Caco-2 (cell line): ENCODE measurements around the gene CROT. TPM values are rescaled to one million over a fixed set of nuclear protein-coding genes. Genes with fewer than 3 reads are reported as not detected.

ENCODE experiments used
- BruUV-seq: library from RNA; stranded (reverse); fragments of 400-500 nt; replicated peaks from 2 replicates; lab custom pipeline; 2021; lab: Mats Ljungman, UMichigan
- CTCF ChIA-PET: fragments of 300-600 bp; sonication (Branson Sonifier 250); formaldehyde crosslinking; loops from one replicate; lab custom pipeline; 2022; ENCODE audit warnings: antibody characterized with exemption; lab: Charles Lee
- POLR2A ChIA-PET: fragments of 300-600 bp; sonication (Branson Sonifier 250); formaldehyde crosslinking; loops from one replicate; lab custom pipeline; 2022; ENCODE audit warnings: antibody characterized with exemption; lab: Charles Lee
- DNase-seq, 2 experiments: peaks; one replicate each; pipeline versions ENCODE4 v3.0.0 to v3.0.0-alpha.2; 2020 to 2022
- H3K27me3 ChIP-seq: replicated peaks from 2 replicates; pipeline ENCODE4 v1.6.0; 2011; ENCODE audit warnings: low read length; ENCODE audit not compliant: control insufficient read depth, insufficient read depth
- H3K36me3 ChIP-seq: 2 replicates; pipeline ENCODE4 v1.5.1; 2011; ENCODE audit warnings: low read length; ENCODE audit not compliant: control insufficient read depth, insufficient read depth
- H3K4me1 ChIP-seq: fragments of 250-450 bp; sonication (Bioruptor Pico); 2 replicates; pipeline ENCODE4 v1.5.1; 2020; ENCODE audit warnings: mild to moderate bottlenecking
- H3K4me3 ChIP-seq: 2 replicates; pipeline ENCODE4 v1.5.1; 2011; ENCODE audit warnings: low read depth, mild to moderate bottlenecking, control low read depth, low read length
- H3K9me3 ChIP-seq: fragments of 250-450 bp; sonication (Bioruptor Pico); 2 replicates; pipeline ENCODE4 v1.5.1; 2020; ENCODE audit warnings: mild to moderate bottlenecking, moderate library complexity
- H3K27ac Mint-ChIP-seq: one replicate; pipeline ENCODE4 v1.8.0; 2022; ENCODE audit warnings: mixed read lengths; ENCODE audit not compliant: unreplicated experiment
- H3K27me3 Mint-ChIP-seq: one replicate; pipeline ENCODE4 v1.8.0; 2022; ENCODE audit warnings: mixed read lengths; ENCODE audit not compliant: insufficient read depth, unreplicated experiment
- H3K36me3 Mint-ChIP-seq: one replicate; pipeline ENCODE4 v1.8.0; 2022; ENCODE audit warnings: mild to moderate bottlenecking, mixed read lengths; ENCODE audit not compliant: insufficient read depth, unreplicated experiment
- H3K4me1 Mint-ChIP-seq: one replicate; pipeline ENCODE4 v1.8.0; 2022; ENCODE audit warnings: low read depth, mixed read lengths; ENCODE audit not compliant: unreplicated experiment
- H3K4me3 Mint-ChIP-seq: one replicate; pipeline ENCODE4 v1.8.0; 2022; ENCODE audit warnings: mild to moderate bottlenecking, moderate library complexity, mixed read lengths; ENCODE audit not compliant: unreplicated experiment
- H3K9me3 Mint-ChIP-seq: one replicate; pipeline ENCODE4 v1.8.0; 2022; ENCODE audit warnings: mixed read lengths; ENCODE audit not compliant: unreplicated experiment
- CTCF ChIP-seq, 2 experiments: fragments of 200-600 bp in 1 of 2; IDR thresholded peaks; 1 replicate in 1 of 2; 2 replicates in 1 of 2; pipeline versions ENCODE4 v1.5.1 to v1.8.0; 2011 to 2022; ENCODE audit warnings: antibody characterized with exemption in 1 of 2, control low read depth in 1 of 2, inconsistent platforms in 1 of 2, low read depth in 1 of 2, low read length in 1 of 2, mild to moderate bottlenecking in 1 of 2, moderate library complexity in 1 of 2; ENCODE audit not compliant: insufficient read depth in 1 of 2, severe bottlenecking in 1 of 2, unreplicated experiment in 1 of 2
- intact Hi-C: fragments of 100-400 bp; cut with micrococcal nuclease; formaldehyde crosslinking; loops from one replicate; pipeline ENCODE4 v1.10.0; 2022; ENCODE audit not compliant: unreplicated experiment
- total RNA-seq: library from RNA; stranded (reverse); gene quantifications from 2 replicates; pipeline ENCODE4 v1.2.3, GENCODE V29; 2022

CROT gene
- total RNA-seq, 1 experiment from 2014 or later, result 15.4 TPM

DNA sequence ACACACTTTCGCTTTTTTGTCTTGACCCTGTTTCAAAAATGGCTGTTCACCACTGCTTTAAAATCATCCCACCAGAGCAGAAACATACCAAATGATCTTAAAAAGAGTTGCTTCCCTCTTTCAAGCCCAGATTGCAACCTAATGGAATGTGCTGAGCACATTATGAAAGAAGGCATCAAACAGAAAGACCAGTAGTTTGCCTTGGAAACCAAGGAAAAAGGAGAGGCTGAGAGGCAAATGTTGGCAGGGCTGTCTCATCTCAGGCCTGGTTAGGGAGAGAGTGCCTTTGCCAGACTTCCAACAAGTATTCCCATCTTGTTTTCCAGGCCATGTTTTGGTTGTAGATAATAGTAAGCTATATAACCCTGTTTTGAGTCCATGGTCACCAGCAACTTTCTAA, 65.7 kb downstream of the CROT start:
- ChIA-PET CTCF (interaction anchor here (1.1 kb wide), 1 partner anchor 99 kb away, joined by 3 read pairs; no protein-coding TSS in a partner anchor), POLR2A (no interaction called here)
- H3K4me3 ChIP-seq, result no peak overlapping the region
- TF ChIP-seq CTCF (IDR thresholded peaks at IDR 0.05; ENCODE audit: insufficient read depth in 1 of 2, low read depth in 1 of 2, low read length in 1 of 2, severe bottlenecking in 1 of 2, unreplicated experiment in 1 of 2), result no peak
- no peaks in the 10 kb centered on the region for H3K36me3 ChIP-seq
- Mint-ChIP-seq H3K27ac (no peak overlapping the region), H3K27me3 (no peaks in the 10 kb centered on the region), H3K36me3 (no peaks in the 10 kb centered on the region), H3K9me3 (no peaks in the 10 kb centered on the region), H3K4me3 (no peak overlapping the region), H3K4me1 (peaks cover 7% of the 10 kb centered on the region)
- intact Hi-C loops, result loop anchor here (10.0 kb wide), 1 partner anchor 186 kb away; no protein-coding TSS in a partner anchor
- no peak for DNase-seq
- H3K27me3 ChIP-seq, result no peaks in the 10 kb centered on the region
- H3K4me1 ChIP-seq, result peaks cover 27% of the 10 kb centered on the region
- no peaks in the 10 kb centered on the region for H3K9me3 ChIP-seq
- no TSS peak for BruUV-seq

- no peak overlapping the region for H3K4me3 Mint-ChIP-seq
- Histone ChIP-seq H3K4me3 (no peak overlapping the region), H3K9me3 (no peaks in the 10 kb centered on the region), H3K27me3 (no peaks in the 10 kb centered on the region), H3K4me1 (peaks cover 27% of the 10 kb centered on the region), H3K36me3 (no peaks in the 10 kb centered on the region)
- TF ChIP-seq CTCF (IDR thresholded peaks at IDR 0.05; ENCODE audit: insufficient read depth in 1 of 2, low read depth in 1 of 2, low read length in 1 of 2, severe bottlenecking in 1 of 2, unreplicated experiment in 1 of 2), result no peak
- ChIA-PET CTCF (no interaction called here), POLR2A (no interaction called here)
- intact Hi-C loops, result loop anchor here (1.0 to 10.0 kb wide), 2 partner anchors 68 to 188 kb away; partner anchors contain the start of gene CROT
- peak in 1 of 2 experiments; percentile 12 for DNase-seq
- BruUV-seq, result no TSS peak
- no peaks in the 10 kb centered on the region for H3K9me3 Mint-ChIP-seq
- no peaks in the 10 kb centered on the region for H3K27me3 Mint-ChIP-seq
- H3K27ac Mint-ChIP-seq, result no peak overlapping the region
- peaks cover 7% of the 10 kb centered on the region for H3K4me1 Mint-ChIP-seq
- H3K36me3 Mint-ChIP-seq, result no peaks in the 10 kb centered on the region
These were observed 67.6 kb downstream of the CROT start for GRCh38 chr7:87413029-87413428.

DNA sequence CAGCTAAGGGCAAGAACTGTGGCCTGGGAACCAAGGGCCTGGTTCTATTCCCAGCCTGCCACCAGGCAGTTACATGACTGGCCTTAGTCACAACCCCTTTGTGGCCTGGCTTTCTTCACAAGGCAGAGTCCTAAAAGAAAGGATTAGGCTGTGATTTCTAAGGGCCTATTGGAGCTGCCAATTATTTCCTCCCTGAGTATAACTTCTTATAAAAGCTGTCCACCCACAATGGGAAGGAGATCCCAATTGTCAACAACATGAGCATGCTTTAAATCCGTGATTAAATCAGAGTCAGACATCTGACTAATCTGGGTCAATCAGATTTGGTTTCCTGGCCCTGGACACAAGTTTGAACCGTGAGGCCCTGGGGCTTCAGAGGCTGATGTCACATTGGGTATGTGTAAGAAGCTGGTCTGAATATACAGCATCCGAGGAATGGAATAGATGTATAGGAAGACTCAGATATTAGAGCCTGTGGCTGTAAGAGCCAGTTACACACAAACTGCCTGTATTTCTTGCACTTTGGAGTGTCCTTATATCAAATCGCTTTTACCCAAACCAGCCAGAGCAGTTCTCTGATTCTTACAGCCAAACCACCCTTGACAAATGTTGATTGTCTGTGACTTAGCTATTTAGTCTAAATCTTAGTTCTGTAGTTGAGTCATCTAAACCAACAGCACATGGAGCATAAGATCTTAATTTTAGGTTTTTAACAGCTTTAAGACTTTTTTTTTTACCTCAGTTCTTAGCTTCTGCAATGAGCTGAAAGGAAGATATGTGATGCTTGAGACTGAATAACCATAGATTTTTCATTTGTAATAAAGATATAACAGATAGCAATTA, 68.7 kb downstream of the CROT start:
- intact Hi-C loops, result loop anchor here (1.0 to 10.0 kb wide), 2 partner anchors 69 to 189 kb away; partner anchors contain the start of gene CROT
- Mint-ChIP-seq H3K36me3 (no peaks in the 10 kb centered on the region), H3K27ac (no peak overlapping the region), H3K9me3 (no peaks in the 10 kb centered on the region), H3K4me1 (peaks cover 7% of the 10 kb centered on the region), H3K27me3 (no peaks in the 10 kb centered on the region), H3K4me3 (no peak overlapping the region)
- H3K9me3 ChIP-seq, result no peaks in the 10 kb centered on the region
- no peaks in the 10 kb centered on the region for H3K27me3 ChIP-seq
- POLR2A ChIA-PET, result no interaction called here
- CTCF ChIA-PET, result no interaction called here
- no peak for DNase-seq
- no TSS peak for BruUV-seq
- H3K36me3 ChIP-seq, result no peaks in the 10 kb centered on the region
- H3K4me3 ChIP-seq, result no peak overlapping the region
- peaks cover 27% of the 10 kb centered on the region for H3K4me1 ChIP-seq
- no peak for TF ChIP-seq CTCF (IDR thresholded peaks at IDR 0.05; ENCODE audit: insufficient read depth in 1 of 2, low read depth in 1 of 2, low read length in 1 of 2, severe bottlenecking in 1 of 2, unreplicated experiment in 1 of 2)
